ENCODE measurements around the gene SIPA1L2.
A peak's percentile ranks its signal among the peaks of the same experiment; 100 is the strongest.

The SIPA1L2 gene

GRCh38 chr1:232620356-232620969 lies 9.5 kb downstream of the SIPA1L2 start:
- TF ChIP-seq TEAD4 (IDR thresholded peaks at IDR 0.05) (peak; percentile 44; the same call in 1 of the 2 replicates), YY1 (IDR thresholded peaks at IDR 0.05; ENCODE audit: low read depth) (0 out of 2 replicates have a peak, but pooled peaks have one; percentile 7), NFIC (IDR thresholded peaks at IDR 0.05) (peak; percentile 99), CEBPB (IDR thresholded peaks at IDR 0.05) (peak; percentile 99), EGR1 (IDR thresholded peaks at IDR 0.05) (no peak), TCF12 (IDR thresholded peaks at IDR 0.05; ENCODE audit: low read depth) (peak; percentile 52; the same call in 1 of the 2 replicates)
- TF ChIP-seq, protein P1, sequence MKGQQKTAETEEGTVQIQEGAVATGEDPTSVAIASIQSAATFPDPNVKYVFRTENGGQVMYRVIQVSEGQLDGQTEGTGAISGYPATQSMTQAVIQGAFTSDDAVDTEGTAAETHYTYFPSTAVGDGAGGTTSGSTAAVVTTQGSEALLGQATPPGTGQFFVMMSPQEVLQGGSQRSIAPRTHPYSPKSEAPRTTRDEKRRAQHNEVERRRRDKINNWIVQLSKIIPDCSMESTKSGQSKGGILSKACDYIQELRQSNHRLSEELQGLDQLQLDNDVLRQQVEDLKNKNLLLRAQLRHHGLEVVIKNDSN (IDR thresholded peaks at IDR 0.05), result no peak

GRCh38 chr1:232617237-232617636 lies 12.7 kb downstream of the SIPA1L2 start:
- TF ChIP-seq FOXM1 (IDR thresholded peaks at IDR 0.05; ENCODE audit: borderline replicate concordance, low read depth) (no peak), EP300 (IDR thresholded peaks at IDR 0.05; ENCODE audit: borderline replicate concordance) (no peak), CEBPB (IDR thresholded peaks at IDR 0.05) (no peak), RAD21 (IDR thresholded peaks at IDR 0.05; ENCODE audit: low read depth) (no peak), CREB1 (IDR thresholded peaks at IDR 0.05; ENCODE audit: low read depth) (no peak), YY1 (IDR thresholded peaks at IDR 0.05; ENCODE audit: low read depth) (no peak), MAX (IDR thresholded peaks at IDR 0.05) (no peak), TAF1 (IDR thresholded peaks at IDR 0.05; ENCODE audit: low read depth) (no peak), TEAD4 (IDR thresholded peaks at IDR 0.05) (no peak), NFIC (IDR thresholded peaks at IDR 0.05) (no peak), EGR1 (IDR thresholded peaks at IDR 0.05) (no peak), TCF12 (IDR thresholded peaks at IDR 0.05; ENCODE audit: low read depth) (no peak), ZBTB7A (IDR thresholded peaks at IDR 0.05; ENCODE audit: low read depth) (no peak)
- TF ChIP-seq, protein P1 (IDR thresholded peaks at IDR 0.05), result no peak
- TF ChIP-seq, protein P2, sequence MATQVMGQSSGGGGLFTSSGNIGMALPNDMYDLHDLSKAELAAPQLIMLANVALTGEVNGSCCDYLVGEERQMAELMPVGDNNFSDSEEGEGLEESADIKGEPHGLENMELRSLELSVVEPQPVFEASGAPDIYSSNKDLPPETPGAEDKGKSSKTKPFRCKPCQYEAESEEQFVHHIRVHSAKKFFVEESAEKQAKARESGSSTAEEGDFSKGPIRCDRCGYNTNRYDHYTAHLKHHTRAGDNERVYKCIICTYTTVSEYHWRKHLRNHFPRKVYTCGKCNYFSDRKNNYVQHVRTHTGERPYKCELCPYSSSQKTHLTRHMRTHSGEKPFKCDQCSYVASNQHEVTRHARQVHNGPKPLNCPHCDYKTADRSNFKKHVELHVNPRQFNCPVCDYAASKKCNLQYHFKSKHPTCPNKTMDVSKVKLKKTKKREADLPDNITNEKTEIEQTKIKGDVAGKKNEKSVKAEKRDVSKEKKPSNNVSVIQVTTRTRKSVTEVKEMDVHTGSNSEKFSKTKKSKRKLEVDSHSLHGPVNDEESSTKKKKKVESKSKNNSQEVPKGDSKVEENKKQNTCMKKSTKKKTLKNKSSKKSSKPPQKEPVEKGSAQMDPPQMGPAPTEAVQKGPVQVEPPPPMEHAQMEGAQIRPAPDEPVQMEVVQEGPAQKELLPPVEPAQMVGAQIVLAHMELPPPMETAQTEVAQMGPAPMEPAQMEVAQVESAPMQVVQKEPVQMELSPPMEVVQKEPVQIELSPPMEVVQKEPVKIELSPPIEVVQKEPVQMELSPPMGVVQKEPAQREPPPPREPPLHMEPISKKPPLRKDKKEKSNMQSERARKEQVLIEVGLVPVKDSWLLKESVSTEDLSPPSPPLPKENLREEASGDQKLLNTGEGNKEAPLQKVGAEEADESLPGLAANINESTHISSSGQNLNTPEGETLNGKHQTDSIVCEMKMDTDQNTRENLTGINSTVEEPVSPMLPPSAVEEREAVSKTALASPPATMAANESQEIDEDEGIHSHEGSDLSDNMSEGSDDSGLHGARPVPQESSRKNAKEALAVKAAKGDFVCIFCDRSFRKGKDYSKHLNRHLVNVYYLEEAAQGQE (IDR thresholded peaks at IDR 0.05; ENCODE audit: low read depth), result no peak

DNA sequence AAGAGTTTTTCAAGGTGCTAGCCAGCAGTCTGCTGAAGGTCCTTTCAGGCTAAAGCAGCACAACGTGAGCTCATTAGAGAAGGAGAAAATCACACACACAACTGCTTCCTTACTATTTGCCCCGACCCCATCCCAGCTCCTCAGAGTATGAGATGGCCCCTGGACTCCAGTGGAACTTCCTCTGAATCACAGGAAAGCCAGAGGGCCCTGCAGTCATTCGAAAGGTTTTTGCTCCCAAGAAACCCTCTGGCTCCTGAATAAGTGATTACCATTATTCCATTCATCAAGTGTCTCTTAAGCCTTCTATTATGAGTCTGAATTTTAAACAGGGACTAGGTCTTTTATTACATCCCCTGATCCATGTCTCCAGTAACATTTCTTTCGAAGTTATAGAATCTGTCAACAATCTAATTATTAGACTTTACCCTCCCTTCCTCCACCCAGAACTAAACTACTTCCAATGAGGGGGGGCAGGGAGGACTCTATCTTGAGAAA lies 14.6 kb downstream of the SIPA1L2 start:
- TF ChIP-seq ZBTB7A (IDR thresholded peaks at IDR 0.05; ENCODE audit: low read depth) (no peak), MAX (IDR thresholded peaks at IDR 0.05) (no peak), EP300 (IDR thresholded peaks at IDR 0.05; ENCODE audit: borderline replicate concordance) (no peak), RAD21 (IDR thresholded peaks at IDR 0.05; ENCODE audit: low read depth) (no peak)

- TF ChIP-seq EGR1 (IDR thresholded peaks at IDR 0.05), result no peak
- no peak for TF ChIP-seq RAD21 (IDR thresholded peaks at IDR 0.05; ENCODE audit: low read depth)
- TF ChIP-seq FOXM1 (IDR thresholded peaks at IDR 0.05; ENCODE audit: borderline replicate concordance, low read depth), result no peak
- no peak for TF ChIP-seq TCF12 (IDR thresholded peaks at IDR 0.05; ENCODE audit: low read depth)
- TF ChIP-seq CREB1 (IDR thresholded peaks at IDR 0.05; ENCODE audit: low read depth), result no peak
Measured at GRCh38 chr1:232614811-232615210, 15.1 kb downstream of the SIPA1L2 start.

DNA sequence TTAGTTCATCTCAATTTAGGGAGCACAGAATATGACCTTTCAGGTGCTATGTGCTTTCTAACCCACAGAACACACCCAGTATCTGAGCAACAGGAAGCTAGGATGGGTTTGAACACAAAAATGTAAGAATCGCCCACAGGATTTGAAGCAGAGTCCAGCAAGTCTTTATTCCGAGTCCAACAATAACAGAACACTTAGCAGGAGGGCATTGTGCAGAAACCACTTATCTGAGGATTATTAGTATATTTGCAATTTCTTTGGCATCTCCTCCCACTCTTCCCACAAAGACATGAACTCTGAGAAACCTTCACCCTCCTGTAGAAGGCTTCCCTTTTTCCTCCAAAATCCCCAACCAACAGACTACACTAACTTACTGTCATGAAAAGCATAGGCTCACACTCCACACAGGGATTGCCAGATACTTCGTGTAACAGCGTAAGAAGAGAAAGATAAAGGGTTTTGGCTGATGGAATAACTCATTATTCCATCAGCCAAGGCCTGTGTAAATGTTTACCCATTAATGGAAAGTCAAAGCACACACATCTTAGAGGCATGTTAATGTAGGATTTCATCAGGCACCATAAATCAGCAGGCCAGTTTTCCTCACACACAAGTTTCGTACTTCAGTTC lies 16.1 kb downstream of the SIPA1L2 start:
- TF ChIP-seq TEAD4 (IDR thresholded peaks at IDR 0.05) (peak; percentile 45; the same call in 1 of the 2 replicates), EP300 (IDR thresholded peaks at IDR 0.05; ENCODE audit: borderline replicate concordance) (no peak; the same call in 1 of the 2 replicates), ZBTB7A (IDR thresholded peaks at IDR 0.05; ENCODE audit: low read depth) (no peak), NFIC (IDR thresholded peaks at IDR 0.05) (peak; percentile 90)

DNA sequence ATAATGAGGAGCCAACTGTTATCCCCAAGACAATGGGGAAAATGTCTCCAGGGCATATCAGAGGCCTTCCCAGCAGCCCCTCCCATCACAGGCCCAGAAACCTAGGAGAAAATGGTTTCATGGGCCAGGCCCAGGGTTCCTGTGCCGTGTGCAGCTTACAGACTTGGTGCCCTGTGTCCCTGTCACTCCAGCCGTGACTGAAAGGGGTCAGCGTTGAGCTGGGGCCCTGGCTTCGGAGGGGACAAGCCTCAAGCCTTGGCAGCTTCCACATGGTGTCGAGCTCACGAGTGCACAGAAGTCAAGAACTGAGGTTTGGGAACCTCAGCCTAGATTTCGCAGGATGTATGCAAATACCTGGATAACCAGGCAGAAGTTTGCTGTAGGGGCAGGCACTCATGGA lies 18.1 kb downstream of the SIPA1L2 start:
- TF ChIP-seq EP300 (IDR thresholded peaks at IDR 0.05; ENCODE audit: borderline replicate concordance) (no peak), ZBTB7A (IDR thresholded peaks at IDR 0.05; ENCODE audit: low read depth) (no peak), YY1 (IDR thresholded peaks at IDR 0.05; ENCODE audit: low read depth) (no peak)

GRCh38 chr1:232610192-232610901 lies 19.6 kb downstream of the SIPA1L2 start:
- TF ChIP-seq CEBPB (IDR thresholded peaks at IDR 0.05) (no peak), TAF1 (IDR thresholded peaks at IDR 0.05; ENCODE audit: low read depth) (no peak), NFIC (IDR thresholded peaks at IDR 0.05) (no peak), ZBTB7A (IDR thresholded peaks at IDR 0.05; ENCODE audit: low read depth) (no peak), EP300 (IDR thresholded peaks at IDR 0.05; ENCODE audit: borderline replicate concordance) (no peak), CREB1 (IDR thresholded peaks at IDR 0.05; ENCODE audit: low read depth) (no peak), FOXM1 (IDR thresholded peaks at IDR 0.05; ENCODE audit: borderline replicate concordance, low read depth) (no peak), EGR1 (IDR thresholded peaks at IDR 0.05) (no peak), YY1 (IDR thresholded peaks at IDR 0.05; ENCODE audit: low read depth) (no peak), TEAD4 (IDR thresholded peaks at IDR 0.05) (no peak), TCF12 (IDR thresholded peaks at IDR 0.05; ENCODE audit: low read depth) (no peak), RAD21 (IDR thresholded peaks at IDR 0.05; ENCODE audit: low read depth) (no peak), MAX (IDR thresholded peaks at IDR 0.05) (no peak)
- TF ChIP-seq, protein P1 (IDR thresholded peaks at IDR 0.05), result no peak
- TF ChIP-seq, protein P2 (IDR thresholded peaks at IDR 0.05; ENCODE audit: low read depth), result no peak
